Measurements from ENCODE around the gene NEBL. TPM values are rescaled to one million over a fixed set of nuclear protein-coding genes. Genes with fewer than 3 reads are reported as not detected.

NEBL gene
- total RNA-seq, 1 experiment from 2014 or later: 11.2 TPM

- CTCF ChIA-PET: no interaction called here
- intact Hi-C loops (cut with micrococcal nuclease; ENCODE audit: unreplicated experiment): no loop called here
- H3K27me3 Mint-ChIP-seq (ENCODE audit: unreplicated experiment): no peaks in the 10 kb centered on the region
These were observed 6.7 kb upstream of the NEBL start for GRCh38 chr10:20903635-20904390.

DNA sequence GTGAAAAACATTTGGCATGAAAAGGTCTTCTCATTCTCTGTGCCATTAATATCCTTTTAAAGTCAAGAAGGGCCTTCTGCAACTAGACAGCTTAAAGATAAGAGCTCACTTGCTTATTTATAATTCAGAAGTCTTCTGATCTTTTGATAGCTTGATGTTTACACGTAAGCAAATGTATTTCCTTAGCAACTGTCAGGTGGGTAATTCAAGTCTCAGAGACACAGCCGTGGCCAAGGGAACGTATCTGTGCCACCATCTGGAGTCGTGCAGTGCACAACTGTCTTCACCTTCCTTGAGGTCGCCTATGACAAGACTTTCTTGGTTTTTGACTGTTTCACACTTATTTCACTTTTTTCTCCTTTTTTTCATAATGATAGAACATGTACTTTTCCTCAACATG lies 4.0 kb upstream of the NEBL start:
- H3K4me3 Mint-ChIP-seq (ENCODE audit: low read depth, unreplicated experiment): no peak overlapping the region
- CTCF ChIA-PET: no interaction called here
- H3K9me3 Mint-ChIP-seq (ENCODE audit: low read depth, unreplicated experiment): peaks cover 3% of the 10 kb centered on the region
- no peaks in the 10 kb centered on the region for H3K4me1 Mint-ChIP-seq (ENCODE audit: low read depth, unreplicated experiment)
- no peaks in the 10 kb centered on the region for H3K27me3 Mint-ChIP-seq (ENCODE audit: unreplicated experiment)
- intact Hi-C loops (cut with micrococcal nuclease; ENCODE audit: unreplicated experiment): no loop called here
- no peak overlapping the region for H3K27ac Mint-ChIP-seq (ENCODE audit: unreplicated experiment)
- DNase-seq: no peak
- TF ChIP-seq, protein P1, sequence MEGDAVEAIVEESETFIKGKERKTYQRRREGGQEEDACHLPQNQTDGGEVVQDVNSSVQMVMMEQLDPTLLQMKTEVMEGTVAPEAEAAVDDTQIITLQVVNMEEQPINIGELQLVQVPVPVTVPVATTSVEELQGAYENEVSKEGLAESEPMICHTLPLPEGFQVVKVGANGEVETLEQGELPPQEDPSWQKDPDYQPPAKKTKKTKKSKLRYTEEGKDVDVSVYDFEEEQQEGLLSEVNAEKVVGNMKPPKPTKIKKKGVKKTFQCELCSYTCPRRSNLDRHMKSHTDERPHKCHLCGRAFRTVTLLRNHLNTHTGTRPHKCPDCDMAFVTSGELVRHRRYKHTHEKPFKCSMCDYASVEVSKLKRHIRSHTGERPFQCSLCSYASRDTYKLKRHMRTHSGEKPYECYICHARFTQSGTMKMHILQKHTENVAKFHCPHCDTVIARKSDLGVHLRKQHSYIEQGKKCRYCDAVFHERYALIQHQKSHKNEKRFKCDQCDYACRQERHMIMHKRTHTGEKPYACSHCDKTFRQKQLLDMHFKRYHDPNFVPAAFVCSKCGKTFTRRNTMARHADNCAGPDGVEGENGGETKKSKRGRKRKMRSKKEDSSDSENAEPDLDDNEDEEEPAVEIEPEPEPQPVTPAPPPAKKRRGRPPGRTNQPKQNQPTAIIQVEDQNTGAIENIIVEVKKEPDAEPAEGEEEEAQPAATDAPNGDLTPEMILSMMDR (IDR thresholded peaks at IDR 0.05; ENCODE audit: unreplicated experiment): no peak
- BruUV-seq (replicated peaks): no TSS peak
- H3K36me3 Mint-ChIP-seq (ENCODE audit: insufficient read depth, unreplicated experiment): no peaks in the 10 kb centered on the region

More at GRCh38 chr10:20903635-20904390, 6.7 kb upstream of the NEBL start:
- no TSS peak for BruUV-seq (replicated peaks)
- no peaks in the 10 kb centered on the region for H3K36me3 Mint-ChIP-seq (ENCODE audit: insufficient read depth, unreplicated experiment)
- DNase-seq: no peak
- peaks cover 3% of the 10 kb centered on the region for H3K9me3 Mint-ChIP-seq (ENCODE audit: low read depth, unreplicated experiment)
- H3K4me3 Mint-ChIP-seq (ENCODE audit: low read depth, unreplicated experiment): no peak overlapping the region
- no peaks in the 10 kb centered on the region for H3K4me1 Mint-ChIP-seq (ENCODE audit: low read depth, unreplicated experiment)
- H3K27ac Mint-ChIP-seq (ENCODE audit: unreplicated experiment): no peak overlapping the region
- TF ChIP-seq, protein P1 (IDR thresholded peaks at IDR 0.05; ENCODE audit: unreplicated experiment): no peak

DNA sequence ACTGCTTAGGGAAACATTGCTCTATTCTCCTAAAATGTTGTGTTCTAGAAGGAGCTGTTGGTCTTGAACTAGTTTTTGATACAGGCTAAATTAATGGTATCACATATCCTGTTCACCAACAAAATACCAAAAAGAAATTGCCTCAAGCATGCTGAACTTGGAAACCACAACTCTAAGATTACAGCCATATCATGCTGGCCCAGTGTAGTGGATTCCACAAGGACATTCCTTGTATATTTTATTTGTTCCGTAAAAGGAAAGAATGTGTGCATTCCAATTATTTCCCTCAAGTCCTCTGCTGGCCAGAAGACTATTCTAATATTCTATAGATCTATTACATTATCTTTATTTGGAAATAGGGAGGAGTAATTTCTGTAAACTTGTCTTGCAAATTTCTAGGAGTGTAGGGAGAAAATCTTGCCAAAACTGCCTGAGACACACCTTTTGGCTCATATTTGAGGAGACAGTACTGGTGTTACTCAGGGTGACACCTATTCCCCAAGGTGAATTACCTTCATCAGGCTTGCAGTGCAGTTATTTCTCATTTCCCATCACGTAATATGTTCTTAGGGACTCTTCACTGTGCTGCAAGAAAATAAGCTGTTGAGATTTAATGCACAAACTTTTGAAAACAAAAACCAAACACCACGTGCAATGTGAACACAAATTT lies 1.9 kb upstream of the NEBL start:
- H3K27me3 Mint-ChIP-seq (ENCODE audit: unreplicated experiment): no peaks in the 10 kb centered on the region
- DNase-seq: no peak
- H3K4me1 Mint-ChIP-seq (ENCODE audit: low read depth, unreplicated experiment): no peaks in the 10 kb centered on the region
- intact Hi-C loops (cut with micrococcal nuclease; ENCODE audit: unreplicated experiment): no loop called here
- H3K36me3 Mint-ChIP-seq (ENCODE audit: insufficient read depth, unreplicated experiment): no peaks in the 10 kb centered on the region
- no peak overlapping the region for H3K27ac Mint-ChIP-seq (ENCODE audit: unreplicated experiment)
- CTCF ChIA-PET: no interaction called here
- TF ChIP-seq, protein P1 (IDR thresholded peaks at IDR 0.05; ENCODE audit: unreplicated experiment): no peak
- BruUV-seq (replicated peaks): no TSS peak
- peaks cover 3% of the 10 kb centered on the region for H3K9me3 Mint-ChIP-seq (ENCODE audit: low read depth, unreplicated experiment)
- no peak overlapping the region for H3K4me3 Mint-ChIP-seq (ENCODE audit: low read depth, unreplicated experiment)

- H3K27me3 Mint-ChIP-seq (ENCODE audit: unreplicated experiment): no peaks in the 10 kb centered on the region
- H3K9me3 Mint-ChIP-seq (ENCODE audit: low read depth, unreplicated experiment): no peaks in the 10 kb centered on the region
- H3K36me3 Mint-ChIP-seq (ENCODE audit: insufficient read depth, unreplicated experiment): no peaks in the 10 kb centered on the region
- H3K4me1 Mint-ChIP-seq (ENCODE audit: low read depth, unreplicated experiment): no peaks in the 10 kb centered on the region
- no peak overlapping the region for H3K4me3 Mint-ChIP-seq (ENCODE audit: low read depth, unreplicated experiment)
- intact Hi-C loops (cut with micrococcal nuclease; ENCODE audit: unreplicated experiment): no loop called here
- no TSS peak for BruUV-seq (replicated peaks)
- DNase-seq: no peak
- TF ChIP-seq, protein P1 (IDR thresholded peaks at IDR 0.05; ENCODE audit: unreplicated experiment): no peak
- CTCF ChIA-PET: no interaction called here
- H3K27ac Mint-ChIP-seq (ENCODE audit: unreplicated experiment): no peak overlapping the region
These were observed 3.8 kb downstream of the NEBL start for GRCh38 chr10:20893297-20893696.
